ELR (cell line): Measurements from ENCODE around the gene LMO2.
"Not testable (repeated sequence)": the region's sequence is repeated elsewhere in the genome, so short reads cannot be mapped to it uniquely, and the experiment has no call there.

Experiments used
- DNase-seq: peaks from one replicate; pipeline ENCODE4 v3.0.0-alpha.2; 2015; ENCODE audit warnings: low read depth

Gene LMO2

GRCh38 chr11:33861386-33861785 lies 30.5 kb downstream of the LMO2 start:
- no peak for DNase-seq

DNA sequence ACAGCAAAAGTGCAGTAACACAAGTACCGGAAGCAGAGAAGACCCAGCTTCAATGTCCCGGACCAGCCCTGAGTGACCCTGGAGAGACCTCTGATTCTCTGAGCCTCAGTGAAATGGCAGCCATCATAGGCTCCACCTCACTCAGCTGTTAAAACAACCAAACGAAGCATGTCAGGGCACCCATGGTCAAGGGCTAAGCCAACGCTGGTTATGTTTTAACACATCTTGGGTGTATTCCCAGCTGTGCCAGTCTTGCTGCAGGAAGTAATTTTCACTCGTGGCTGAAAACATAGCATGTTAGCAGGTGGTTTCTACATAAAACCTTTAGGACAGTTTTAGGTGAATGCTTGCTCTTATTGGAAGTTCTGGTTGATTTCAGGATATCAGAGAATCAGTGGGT lies 30.9 kb downstream of the LMO2 start:
- DNase-seq: no peak

DNA sequence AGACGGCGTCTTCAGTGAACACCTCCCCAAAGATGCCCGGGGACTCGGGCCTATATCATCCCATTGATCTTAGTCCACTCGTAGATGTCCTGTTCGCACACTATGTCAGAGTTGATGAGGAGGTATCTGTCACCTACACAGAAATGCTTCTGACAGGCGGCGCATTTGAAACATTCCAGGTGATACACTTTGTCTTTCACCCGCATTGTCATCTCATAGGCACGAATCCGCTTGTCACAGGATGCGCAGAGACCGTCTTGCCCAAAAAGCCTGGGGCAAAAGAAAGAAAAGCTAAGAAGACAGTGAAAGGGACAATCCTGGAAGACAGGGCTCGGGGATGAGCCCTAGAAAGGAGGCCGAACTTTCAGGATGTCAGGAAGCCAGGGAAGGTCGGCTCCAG lies 32.6 kb downstream of the LMO2 start:
- no peak for DNase-seq

DNA sequence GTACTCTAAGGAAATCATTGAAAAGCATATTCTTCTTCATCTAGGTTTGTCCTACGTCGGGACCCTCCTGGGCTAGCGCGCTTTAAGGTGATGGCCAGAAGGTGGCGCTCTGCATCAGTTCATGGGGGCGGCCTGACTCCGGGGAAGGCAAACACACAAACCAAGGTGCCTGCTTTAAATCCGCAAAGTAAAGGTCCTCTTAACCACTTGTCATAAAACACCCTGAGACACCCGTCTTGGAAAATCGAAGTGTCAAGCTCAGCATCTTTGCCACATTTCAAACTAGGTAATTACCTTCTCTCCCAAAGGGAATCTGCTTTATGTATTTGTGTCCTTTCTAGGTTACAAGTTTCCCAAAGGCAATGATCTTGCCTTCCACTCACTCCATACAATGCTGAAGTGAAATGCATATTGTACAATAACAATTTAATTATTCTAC lies 33.9 kb downstream of the LMO2 start:
- peak; percentile 74 for DNase-seq

GRCh38 chr11:33855500-33855899 lies 36.4 kb downstream of the LMO2 start:
- DNase-seq: no peak

GRCh38 chr11:33848717-33849390 lies 43.0 kb downstream of the LMO2 start:
- DNase-seq: no peak

GRCh38 chr11:33847251-33847650 lies 44.6 kb downstream of the LMO2 start:
- no peak for DNase-seq

DNA sequence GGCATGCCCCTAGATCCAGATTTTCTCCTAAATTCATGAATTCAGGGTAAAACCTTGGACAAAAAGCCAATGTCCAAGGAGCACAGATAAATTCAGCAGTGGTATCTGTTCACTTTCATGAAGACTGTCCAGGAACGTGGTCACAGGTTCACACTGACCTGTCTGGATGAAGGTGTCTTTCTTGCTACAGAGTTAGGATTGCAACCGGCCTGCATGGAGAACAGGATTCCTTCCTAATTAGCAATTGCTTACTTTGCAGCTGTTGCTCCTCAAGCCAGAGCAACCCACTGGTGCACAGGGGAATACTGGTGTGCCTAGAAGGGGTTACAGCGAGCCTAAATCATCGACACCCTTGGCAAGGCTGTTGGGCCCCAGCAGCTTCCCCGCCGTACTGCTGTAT lies 47.6 kb downstream of the LMO2 start:
- no peak for DNase-seq

DNA sequence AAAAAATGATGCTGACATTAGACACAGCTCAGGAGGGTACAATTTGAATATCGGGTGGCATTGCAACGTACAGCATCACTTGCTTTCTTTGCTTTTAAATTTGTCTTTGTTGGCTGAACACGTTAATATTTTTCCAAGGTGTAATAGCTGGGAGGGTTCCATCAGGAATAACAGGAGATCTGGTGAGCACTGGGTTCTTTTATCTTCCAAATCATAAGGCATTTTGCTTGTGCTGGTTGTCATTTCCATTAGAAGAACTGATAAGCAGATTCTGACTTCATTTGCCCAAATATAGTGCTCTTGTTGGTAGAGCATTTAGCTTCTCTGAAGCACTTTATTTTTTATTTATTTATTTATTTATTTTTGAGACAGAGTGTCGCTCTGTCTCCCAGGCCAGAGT lies 48.9 kb downstream of the LMO2 start:
- no peak for DNase-seq

GRCh38 chr11:33842236-33842915 lies 49.5 kb downstream of the LMO2 start:
- no peak for DNase-seq

DNA sequence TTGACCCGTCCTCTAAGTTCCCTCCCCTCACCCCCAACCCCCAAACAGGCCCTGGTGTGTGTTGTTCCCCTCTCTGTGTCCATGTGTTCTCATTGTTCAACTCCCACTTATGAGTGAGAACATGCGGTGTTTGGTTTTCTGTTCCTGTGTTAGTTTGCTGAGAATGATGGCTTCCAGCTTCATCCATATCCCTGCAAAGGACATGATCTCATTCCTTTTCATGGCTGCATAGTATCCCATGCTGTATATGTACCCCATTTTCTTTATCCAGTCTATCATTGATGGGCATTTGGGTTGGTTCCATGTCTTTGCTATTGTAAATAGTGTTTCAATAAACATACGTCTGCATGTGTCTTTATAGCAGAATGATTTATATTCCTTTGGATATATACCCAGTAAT lies 53.6 kb downstream of the LMO2 start:
- DNase-seq: not testable (repeated sequence)

DNA sequence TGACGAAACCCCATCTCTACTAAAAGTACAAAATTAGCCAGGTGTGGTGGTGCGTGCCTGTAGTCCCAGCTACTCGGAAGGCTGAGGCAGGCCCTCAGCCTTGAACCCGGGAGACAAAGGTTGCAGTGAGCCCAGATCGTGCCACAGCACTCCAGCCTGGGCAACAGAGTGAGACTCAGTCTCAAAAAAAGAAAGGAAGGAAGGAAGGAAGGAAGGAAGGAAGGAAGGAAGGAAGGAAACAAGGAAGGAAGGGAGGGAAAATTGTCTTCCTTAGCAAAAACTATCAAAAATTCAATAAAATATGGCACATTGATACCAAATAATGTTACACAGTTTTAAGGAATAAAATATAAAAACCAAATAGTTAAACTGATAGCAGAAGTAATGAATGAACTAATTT lies 54.5 kb downstream of the LMO2 start:
- DNase-seq: not testable (repeated sequence)

GRCh38 chr11:33835143-33835878 lies 56.6 kb downstream of the LMO2 start:
- DNase-seq: peak; percentile 83

GRCh38 chr11:33832676-33833075 lies 59.2 kb downstream of the LMO2 start:
- no peak for DNase-seq

- DNase-seq: no peak
Measured at GRCh38 chr11:33830903-33831648, 60.8 kb downstream of the LMO2 start.

DNA sequence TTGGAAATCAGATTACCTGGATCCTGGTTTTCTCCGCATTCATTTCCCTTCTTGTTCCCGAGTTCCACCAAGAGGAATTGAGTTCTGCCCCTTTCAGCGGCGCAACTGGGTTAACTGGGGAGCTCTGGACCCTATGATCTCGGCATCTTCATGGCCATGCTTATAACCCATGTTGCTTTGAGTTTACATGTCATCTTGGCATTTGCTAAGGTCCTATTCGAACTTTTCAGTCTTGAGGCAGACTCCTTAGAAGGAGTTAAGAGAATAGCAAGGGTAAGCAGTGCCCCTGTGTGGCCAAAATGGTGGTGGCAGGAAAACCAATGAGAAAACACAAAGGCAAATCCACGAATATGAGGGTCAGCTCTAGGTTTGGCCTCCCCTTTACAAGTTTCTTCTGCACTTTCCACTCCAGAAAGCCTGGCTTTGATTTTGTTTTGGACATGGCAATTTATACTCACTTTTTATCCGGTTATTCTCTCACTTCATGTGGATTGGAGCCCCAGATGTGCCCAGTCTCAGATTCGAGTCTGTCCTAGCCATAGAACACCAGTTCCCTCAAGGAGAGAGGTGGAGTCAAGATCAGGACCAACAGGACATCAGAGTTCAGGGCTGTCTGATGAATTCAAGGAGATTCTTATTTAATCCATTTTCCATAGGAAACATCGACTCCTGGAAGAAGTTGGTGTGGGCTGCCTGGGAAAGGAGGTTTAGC lies 62.3 kb downstream of the LMO2 start:
- peak; percentile 81 for DNase-seq

DNA sequence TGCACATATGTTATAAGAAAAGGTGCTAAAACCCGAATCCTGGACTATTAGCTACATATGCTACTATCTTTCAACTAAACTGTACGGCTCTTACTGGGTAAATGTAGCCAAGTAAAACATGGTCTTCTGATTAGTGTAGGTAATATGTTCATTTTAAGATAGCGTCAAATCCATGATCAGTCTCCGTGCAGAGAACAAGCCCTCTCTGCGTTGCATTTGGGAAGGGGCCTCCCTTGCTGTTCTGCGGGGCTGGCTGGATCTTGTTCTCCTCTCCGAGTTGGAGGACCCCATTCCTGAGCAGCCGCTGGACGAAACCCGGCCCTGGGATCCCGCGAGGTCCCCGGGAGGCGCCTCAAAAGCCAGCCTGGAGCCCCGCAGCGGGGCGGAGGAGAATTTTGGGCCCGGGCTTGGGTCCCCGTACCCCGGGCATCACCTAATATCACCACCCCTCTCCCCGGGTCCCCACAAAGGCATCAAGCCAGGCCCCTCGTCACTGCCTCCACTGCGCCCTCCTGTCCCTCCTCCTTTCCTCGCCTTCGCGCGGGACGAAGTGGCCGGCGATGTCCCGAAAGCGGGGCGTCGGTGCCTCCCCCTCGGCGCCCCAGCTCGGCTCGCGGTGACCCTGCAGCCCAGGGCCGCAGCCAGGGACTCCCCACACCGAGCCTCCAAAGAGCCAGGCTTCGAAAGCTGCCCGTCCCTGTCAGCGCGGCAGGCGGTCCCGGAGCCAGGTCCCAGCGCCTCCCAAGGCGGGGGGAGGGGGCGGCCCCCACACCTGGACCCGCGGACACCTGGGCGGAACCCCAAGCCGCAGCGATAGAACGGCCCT lies 63.1 kb downstream of the LMO2 start:
- no peak for DNase-seq

- DNase-seq: no peak
Measured at GRCh38 chr11:33827206-33827605, 64.7 kb downstream of the LMO2 start.

DNA sequence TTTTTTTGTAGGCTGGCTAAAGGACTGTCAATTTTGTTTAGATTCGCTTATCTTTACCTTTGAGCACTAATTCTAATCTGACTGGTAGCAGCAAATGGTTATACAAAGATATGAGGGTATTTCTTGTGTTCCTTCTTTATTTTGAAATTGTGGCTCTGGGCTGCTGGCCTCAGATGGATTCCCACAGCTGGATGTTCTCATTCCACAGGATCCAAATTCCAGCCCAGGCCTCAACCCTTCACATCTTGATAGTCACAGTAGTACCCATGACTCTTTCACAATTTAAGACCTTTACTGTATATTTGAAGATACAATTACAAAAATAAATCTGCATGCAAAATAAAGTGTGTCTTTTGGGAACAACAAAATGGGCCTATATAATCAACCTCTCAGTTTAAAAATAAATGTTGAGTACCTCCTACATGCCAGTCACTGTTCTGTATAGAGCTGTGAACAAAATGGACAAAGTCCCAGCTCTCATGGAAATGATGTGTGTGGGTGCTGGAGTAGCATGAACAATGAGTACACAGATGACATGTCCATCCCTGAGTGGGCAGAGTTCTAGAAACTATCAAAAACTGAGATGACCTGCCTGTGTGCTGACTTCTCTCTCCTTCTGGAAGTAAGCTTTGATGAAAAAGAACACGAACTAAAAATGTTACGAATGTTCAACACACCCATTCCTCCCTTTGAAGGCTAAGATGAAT lies 65.9 kb downstream of the LMO2 start:
- no peak for DNase-seq

- DNase-seq: not testable (repeated sequence)
Measured at GRCh38 chr11:33822981-33823380, 68.9 kb downstream of the LMO2 start.
